CD4-positive, alpha-beta T cell (primary cell): ENCODE measurements around the gene PRKCA. TPM values are rescaled to one million over a fixed set of nuclear protein-coding genes. Genes with fewer than 3 reads are reported as not detected.

Experiments used
- ATAC-seq: fragments of 200-7000 bp; cut with Tn5 transposase; one replicate; pipeline ENCODE4 v1.10.0; 2022; ENCODE audit warnings: mild to moderate bottlenecking; ENCODE audit not compliant: poor library complexity
- CTCF ChIA-PET: fragments of 350-600 bp; sonication (Branson Sonifier 250); formaldehyde crosslinking; loops from one replicate; lab custom pipeline; 2021; ENCODE audit warnings: antibody characterized with exemption, inconsistent platforms; lab: Charles Lee
- POLR2A ChIA-PET: fragments of 350-600 bp; sonication (Branson Sonifier 250); formaldehyde crosslinking; loops from one replicate; lab custom pipeline; 2021; ENCODE audit warnings: antibody characterized with exemption, inconsistent platforms; lab: Charles Lee
- DNase-seq, 14 experiments: peaks; one replicate each; pipeline ENCODE4 v3.0.0-alpha.2; 2013 to 2020; ENCODE audit warnings: mixed read lengths in 2 of 14
- H3K27ac ChIP-seq, 2 donors: one replicate each; pipeline versions ENCODE4 v1.5.1 to v1.7.0; 2013; ENCODE audit warnings: low read length in 2 of 2, low read depth in 1 of 2, mild to moderate bottlenecking in 1 of 2
- H3K27me3 ChIP-seq, 2 experiments: 1 replicate in 1 of 2; 2 replicates in 1 of 2; pipeline versions ENCODE4 v1.6.1 to v1.7.0; 2013; ENCODE audit warnings: low read length in 2 of 2, control low read depth in 1 of 2, mild to moderate bottlenecking in 1 of 2, moderate library complexity in 1 of 2; ENCODE audit not compliant: insufficient read depth in 2 of 2, control insufficient read depth in 1 of 2
- H3K36me3 ChIP-seq: one replicate; pipeline ENCODE4 v1.6.1; 2013; ENCODE audit warnings: low read length, control low read depth; ENCODE audit not compliant: insufficient read depth
- H3K4me1 ChIP-seq: one replicate; pipeline ENCODE4 v1.6.1; 2013; ENCODE audit warnings: low read length, control low read depth; ENCODE audit not compliant: insufficient read depth
- H3K4me3 ChIP-seq: one replicate; pipeline ENCODE4 v1.5.1; 2013; ENCODE audit warnings: mild to moderate bottlenecking, low read length, moderate library complexity
- H3K9me3 ChIP-seq, 2 experiments: 1 replicate in 1 of 2; 2 replicates in 1 of 2; pipeline versions ENCODE4 v1.6.1 to v1.7.0; 2013; ENCODE audit warnings: low read length in 2 of 2, mild to moderate bottlenecking in 2 of 2, control low read depth in 1 of 2, moderate library complexity in 1 of 2; ENCODE audit not compliant: control insufficient read depth in 1 of 2, insufficient read depth in 1 of 2
- H3K27ac Mint-ChIP-seq: one replicate; pipeline ENCODE4 v1.8.0; 2020; ENCODE audit warnings: mixed read lengths
- H3K27me3 Mint-ChIP-seq: one replicate; pipeline ENCODE4 v1.8.0; 2021; ENCODE audit warnings: mixed read lengths
- H3K36me3 Mint-ChIP-seq: one replicate; pipeline ENCODE4 v1.8.0; 2021; ENCODE audit warnings: low read depth, mixed read lengths
- H3K4me1 Mint-ChIP-seq: one replicate; pipeline ENCODE4 v1.8.0; 2021; ENCODE audit warnings: low read depth, mixed read lengths
- H3K4me3 Mint-ChIP-seq: one replicate; pipeline ENCODE4 v1.8.0; 2020; ENCODE audit warnings: mild to moderate bottlenecking, mixed read lengths
- H3K9me3 Mint-ChIP-seq: one replicate; pipeline ENCODE4 v1.8.0; 2020; ENCODE audit warnings: mixed read lengths
- intact Hi-C, 2 experiments: fragments of 100-400 bp; cut with DNase I in 1 of 2; cut with micrococcal nuclease in 1 of 2; formaldehyde crosslinking; loops; one replicate each; pipeline versions ENCODE4 v1.15.1 to v1.9.0; 2023 to 2025; cut with DNase I, micrococcal nuclease
- total RNA-seq, 174 experiments: library from RNA in 2 of 174; stranded (reverse) in 2 of 174; gene quantifications; one replicate each; pipeline ENCODE4 v1.2.3 and lab custom pipeline; 2021 to 2026
- TF ChIP-seq, protein P1 (sequence below): fragments of 200-600 bp; IDR thresholded peaks from one replicate; pipeline ENCODE4 v1.8.0; 2022; ENCODE audit warnings: antibody characterized with exemption, mild to moderate bottlenecking

The PRKCA gene
- total RNA-seq, 2 experiments from 2014 or later = 84.8 to 88.6 TPM

DNA sequence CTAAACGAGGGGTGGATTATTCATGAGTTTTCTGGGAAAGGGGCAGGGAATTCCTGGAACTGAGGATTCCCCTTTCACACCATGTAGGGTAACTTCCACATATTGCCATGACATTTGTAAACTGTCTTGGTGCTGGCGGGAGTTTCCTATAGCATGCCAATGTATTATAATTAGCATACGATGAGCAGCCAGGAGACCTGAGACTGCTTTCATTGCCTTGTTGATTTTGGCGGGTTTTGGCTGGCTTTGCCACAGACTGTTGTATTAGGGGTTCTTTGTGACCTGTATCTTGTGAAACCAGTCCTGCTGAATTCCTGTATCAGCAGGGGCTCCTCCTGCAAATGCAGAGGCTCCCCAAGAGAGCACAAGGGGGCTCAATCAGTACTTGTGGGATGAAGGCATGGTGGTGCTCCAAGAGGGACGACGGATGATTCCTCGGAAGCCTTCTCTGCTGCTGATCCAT lies 428.1 kb downstream of the PRKCA start:
- ChIA-PET CTCF (no interaction called here), POLR2A (interaction anchor here (0.6 kb wide), 1 partner anchor 271 kb away, joined by 3 read pairs; no protein-coding TSS in a partner anchor)
- Mint-ChIP-seq H3K4me3 (no peak overlapping the region), H3K27ac (no peak overlapping the region), H3K27me3 (no peaks in the 10 kb centered on the region), H3K4me1 (peaks cover 9% of the 10 kb centered on the region), H3K36me3 (peaks cover 49% of the 10 kb centered on the region), H3K9me3 (no peaks in the 10 kb centered on the region)
- TF ChIP-seq, protein P1, sequence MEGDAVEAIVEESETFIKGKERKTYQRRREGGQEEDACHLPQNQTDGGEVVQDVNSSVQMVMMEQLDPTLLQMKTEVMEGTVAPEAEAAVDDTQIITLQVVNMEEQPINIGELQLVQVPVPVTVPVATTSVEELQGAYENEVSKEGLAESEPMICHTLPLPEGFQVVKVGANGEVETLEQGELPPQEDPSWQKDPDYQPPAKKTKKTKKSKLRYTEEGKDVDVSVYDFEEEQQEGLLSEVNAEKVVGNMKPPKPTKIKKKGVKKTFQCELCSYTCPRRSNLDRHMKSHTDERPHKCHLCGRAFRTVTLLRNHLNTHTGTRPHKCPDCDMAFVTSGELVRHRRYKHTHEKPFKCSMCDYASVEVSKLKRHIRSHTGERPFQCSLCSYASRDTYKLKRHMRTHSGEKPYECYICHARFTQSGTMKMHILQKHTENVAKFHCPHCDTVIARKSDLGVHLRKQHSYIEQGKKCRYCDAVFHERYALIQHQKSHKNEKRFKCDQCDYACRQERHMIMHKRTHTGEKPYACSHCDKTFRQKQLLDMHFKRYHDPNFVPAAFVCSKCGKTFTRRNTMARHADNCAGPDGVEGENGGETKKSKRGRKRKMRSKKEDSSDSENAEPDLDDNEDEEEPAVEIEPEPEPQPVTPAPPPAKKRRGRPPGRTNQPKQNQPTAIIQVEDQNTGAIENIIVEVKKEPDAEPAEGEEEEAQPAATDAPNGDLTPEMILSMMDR = no peak
- Histone ChIP-seq H3K9me3 (no peaks in the 10 kb centered on the region), H3K4me3 (no peak overlapping the region), H3K4me1 (no peaks in the 10 kb centered on the region), H3K27me3 (no peaks in the 10 kb centered on the region), H3K27ac (no peak overlapping the region), H3K36me3 (peaks cover 29% of the 10 kb centered on the region)
- intact Hi-C loops = no loop called here
- no peak for ATAC-seq
- DNase-seq = no peak

DNA sequence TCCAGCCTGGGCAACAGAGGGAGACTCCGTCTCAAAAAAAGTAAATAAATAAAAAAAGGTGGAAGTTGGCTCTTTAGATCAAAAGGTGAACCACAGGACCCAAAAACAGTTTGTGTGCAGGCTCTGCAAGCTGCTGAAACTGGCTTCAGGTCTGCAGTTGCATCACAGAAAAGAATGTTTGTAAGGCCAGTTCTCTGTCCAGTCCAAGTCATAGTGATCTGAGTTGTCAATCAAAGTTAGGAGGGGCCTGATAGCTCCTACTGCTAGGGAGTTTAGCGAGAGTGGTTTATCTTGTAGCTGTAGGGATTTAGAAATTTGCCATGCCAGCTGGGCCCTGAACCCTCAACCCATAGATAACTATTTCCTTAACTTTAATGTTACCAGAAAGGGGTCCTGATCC lies 431.3 kb downstream of the PRKCA start:
- Histone ChIP-seq H3K27me3 (no peaks in the 10 kb centered on the region), H3K4me3 (no peak overlapping the region), H3K9me3 (no peaks in the 10 kb centered on the region), H3K27ac (no peak overlapping the region), H3K36me3 (peaks cover 50% of the 10 kb centered on the region), H3K4me1 (no peaks in the 10 kb centered on the region)
- no peak for DNase-seq
- Mint-ChIP-seq H3K4me3 (no peak overlapping the region), H3K27me3 (no peaks in the 10 kb centered on the region), H3K27ac (no peak overlapping the region), H3K9me3 (no peaks in the 10 kb centered on the region), H3K36me3 (peaks cover 75% of the 10 kb centered on the region), H3K4me1 (peaks cover 4% of the 10 kb centered on the region)
- intact Hi-C loops = no loop called here
- ChIA-PET POLR2A (interaction anchor here (0.6 kb wide), 1 partner anchor 48 kb away, joined by 4 read pairs; no protein-coding TSS in a partner anchor), CTCF (interaction anchor here (0.7 kb wide), 1 partner anchor 1439 kb away, joined by 3 read pairs; no protein-coding TSS in a partner anchor)
- TF ChIP-seq, protein P1 = no peak
- ATAC-seq = no peak

DNA sequence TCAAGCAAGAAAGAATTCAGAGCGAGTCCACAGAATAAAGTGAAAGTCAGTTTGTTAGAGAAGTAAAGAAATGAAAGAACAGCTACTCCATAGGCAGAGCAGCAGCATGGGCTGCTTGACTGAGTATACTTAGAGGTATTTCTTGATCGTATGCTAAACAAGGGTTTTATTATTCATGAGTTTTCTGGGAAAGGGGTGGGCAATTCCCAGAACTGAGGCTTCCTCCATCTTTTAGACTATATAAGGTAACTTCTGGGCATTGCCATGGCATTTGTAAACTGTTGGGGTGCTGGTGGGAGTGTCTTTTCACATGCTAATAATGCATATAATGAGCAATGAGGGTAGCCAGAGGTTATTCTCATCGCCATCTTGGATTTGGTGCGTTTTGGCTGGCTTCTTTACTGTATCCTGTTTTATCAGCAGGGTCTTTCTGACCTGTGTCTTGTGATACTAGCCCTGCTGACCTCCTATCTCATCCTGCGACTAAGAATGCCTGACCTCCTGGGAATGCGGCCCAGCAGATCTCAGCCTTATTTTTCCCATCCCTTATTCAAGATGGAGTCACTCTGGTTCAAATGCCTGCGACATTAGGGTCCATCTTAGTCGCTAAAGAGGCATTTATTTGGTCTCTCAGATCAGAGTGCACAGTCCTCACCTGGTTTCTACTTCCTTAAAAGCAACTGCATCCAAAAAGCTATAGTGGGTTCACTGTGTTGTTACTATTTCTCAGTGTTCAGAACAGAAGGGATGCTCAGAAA lies 432.0 kb downstream of the PRKCA start:
- Mint-ChIP-seq H3K27me3 (no peaks in the 10 kb centered on the region), H3K9me3 (no peaks in the 10 kb centered on the region), H3K27ac (no peak overlapping the region), H3K4me3 (no peak overlapping the region), H3K36me3 (peaks cover 75% of the 10 kb centered on the region), H3K4me1 (peaks cover 4% of the 10 kb centered on the region)
- Histone ChIP-seq H3K9me3 (no peaks in the 10 kb centered on the region), H3K4me1 (no peaks in the 10 kb centered on the region), H3K4me3 (no peak overlapping the region), H3K27ac (no peak overlapping the region), H3K36me3 (peaks cover 56% of the 10 kb centered on the region), H3K27me3 (no peaks in the 10 kb centered on the region)
- intact Hi-C loops = no loop called here
- CTCF ChIA-PET = no interaction called here
- DNase-seq = no peak
- no peak for ATAC-seq
- TF ChIP-seq, protein P1 = no peak
- POLR2A ChIA-PET = no interaction called here
